Prostate gland (tissue), 2 donors: ENCODE results near the gene RTKN.

Experiments
- CTCF ChIP-seq, 4 experiments: fragments of 200-600 bp in 2 of 4; fragments of 450-650 bp in 2 of 4; sonication (generic) in 2 of 4; IDR thresholded peaks; 1 replicate in 3 of 4; 2 replicates in 1 of 4; pipeline ENCODE4 v1.5.1; 2016 to 2019; ENCODE audit warnings: antibody characterized with exemption in 4 of 4, mild to moderate bottlenecking in 2 of 4, moderate library complexity in 2 of 4
- POLR2AphosphoS5 ChIP-seq: sonication (generic); formaldehyde crosslinking; IDR thresholded peaks from one replicate; pipeline ENCODE4 v1.6.1; 2017; ENCODE audit warnings: antibody characterized with exemption

DNA sequence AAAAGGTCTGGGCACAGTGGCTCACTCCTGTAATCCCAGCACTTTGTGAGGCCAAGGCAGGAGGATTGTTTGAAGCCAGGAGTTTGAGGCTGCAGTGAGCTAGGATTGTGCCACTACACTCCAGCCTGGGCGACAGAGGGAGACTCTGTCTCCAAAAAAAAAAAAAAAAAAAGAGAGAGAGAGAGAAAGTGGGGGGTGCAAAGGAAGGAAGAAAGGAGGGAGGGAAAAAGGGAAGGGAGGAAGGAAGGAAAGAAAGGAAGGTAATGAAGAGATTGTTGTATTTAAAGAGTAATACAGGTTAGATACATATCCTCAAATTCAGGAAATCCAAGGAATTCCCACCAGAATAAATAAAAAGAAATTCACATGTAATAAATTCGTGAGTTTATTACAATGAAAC is 39.8 kb downstream of the RTKN start:
- TF ChIP-seq CTCF (IDR thresholded peaks at IDR 0.05) (no peak), POLR2AphosphoS5 (no peak)
